ENCODE results near the gene PA2G4.

DNA sequence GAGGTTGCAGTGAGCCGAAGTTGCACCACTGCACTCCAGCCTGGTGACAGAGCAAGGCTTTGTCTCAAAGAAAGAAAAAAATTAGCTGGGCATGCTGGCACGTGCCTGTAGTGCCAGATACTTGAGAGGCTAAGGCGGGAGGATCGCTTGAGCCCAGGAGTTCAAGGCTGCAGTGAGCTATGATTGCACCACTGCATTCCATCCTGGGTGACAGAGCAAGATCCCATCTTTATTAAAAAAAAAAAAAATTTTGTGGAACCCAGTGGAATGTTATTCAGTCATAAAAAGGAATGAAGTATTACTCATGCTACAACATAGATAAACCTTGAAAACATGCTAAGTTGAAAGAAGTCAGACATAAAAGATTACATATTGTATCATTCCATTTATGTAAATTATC, 32.7 kb upstream of the PA2G4 start:
- no peak for TF ChIP-seq EZH2 (IDR thresholded peaks at IDR 0.05; ENCODE audit: borderline replicate concordance, low read depth, low read length, severe bottlenecking)
- TF ChIP-seq, protein P1, sequence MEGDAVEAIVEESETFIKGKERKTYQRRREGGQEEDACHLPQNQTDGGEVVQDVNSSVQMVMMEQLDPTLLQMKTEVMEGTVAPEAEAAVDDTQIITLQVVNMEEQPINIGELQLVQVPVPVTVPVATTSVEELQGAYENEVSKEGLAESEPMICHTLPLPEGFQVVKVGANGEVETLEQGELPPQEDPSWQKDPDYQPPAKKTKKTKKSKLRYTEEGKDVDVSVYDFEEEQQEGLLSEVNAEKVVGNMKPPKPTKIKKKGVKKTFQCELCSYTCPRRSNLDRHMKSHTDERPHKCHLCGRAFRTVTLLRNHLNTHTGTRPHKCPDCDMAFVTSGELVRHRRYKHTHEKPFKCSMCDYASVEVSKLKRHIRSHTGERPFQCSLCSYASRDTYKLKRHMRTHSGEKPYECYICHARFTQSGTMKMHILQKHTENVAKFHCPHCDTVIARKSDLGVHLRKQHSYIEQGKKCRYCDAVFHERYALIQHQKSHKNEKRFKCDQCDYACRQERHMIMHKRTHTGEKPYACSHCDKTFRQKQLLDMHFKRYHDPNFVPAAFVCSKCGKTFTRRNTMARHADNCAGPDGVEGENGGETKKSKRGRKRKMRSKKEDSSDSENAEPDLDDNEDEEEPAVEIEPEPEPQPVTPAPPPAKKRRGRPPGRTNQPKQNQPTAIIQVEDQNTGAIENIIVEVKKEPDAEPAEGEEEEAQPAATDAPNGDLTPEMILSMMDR (IDR thresholded peaks at IDR 0.05; ENCODE audit: borderline replicate concordance, extremely low read depth, low read length, poor library complexity, severe bottlenecking), result no peak
